Glutamatergic neuron (in vitro differentiated cells): Measurements from ENCODE around the gene ME3. TPM values are rescaled to one million over a fixed set of nuclear protein-coding genes. Genes with fewer than 3 reads are reported as not detected.

ENCODE experiments used
- DNase-seq: peaks from one replicate; pipeline ENCODE4 v3.0.0; 2022
- H3K27ac Mint-ChIP-seq: one replicate; pipeline ENCODE4 v1.8.0; 2020; ENCODE audit warnings: mild to moderate bottlenecking, mixed read lengths, inconsistent platforms; ENCODE audit not compliant: unreplicated experiment
- H3K27me3 Mint-ChIP-seq: one replicate; pipeline ENCODE4 v1.8.0; 2020; ENCODE audit warnings: mild to moderate bottlenecking, moderate library complexity, mixed read lengths, inconsistent platforms; ENCODE audit not compliant: unreplicated experiment
- H3K36me3 Mint-ChIP-seq: one replicate; pipeline ENCODE4 v1.8.0; 2020; ENCODE audit warnings: mild to moderate bottlenecking, mixed read lengths, inconsistent platforms; ENCODE audit not compliant: unreplicated experiment
- H3K4me1 Mint-ChIP-seq: one replicate; pipeline ENCODE4 v1.8.0; 2020; ENCODE audit warnings: mild to moderate bottlenecking, low read depth, mixed read lengths, inconsistent platforms; ENCODE audit not compliant: unreplicated experiment
- H3K4me3 Mint-ChIP-seq: one replicate; pipeline ENCODE4 v1.8.0; 2020; ENCODE audit warnings: mild to moderate bottlenecking, mixed read lengths, inconsistent platforms; ENCODE audit not compliant: unreplicated experiment
- H3K9me3 Mint-ChIP-seq: one replicate; pipeline ENCODE4 v1.8.0; 2020; ENCODE audit warnings: mild to moderate bottlenecking, moderate library complexity, mixed read lengths, inconsistent platforms; ENCODE audit not compliant: unreplicated experiment
- CTCF ChIP-seq: fragments of 200-600 bp; sonication (generic); IDR thresholded peaks from one replicate; pipeline ENCODE4 v1.5.0; 2021; ENCODE audit not compliant: partially characterized antibody, unreplicated experiment
- total RNA-seq: library from RNA; stranded (reverse); fragmentation: NEBNext Ultra II Directional; extraction: Animal tissue kit (Norgen Biotek cat#: 25700); gene quantifications from one replicate; pipeline ENCODE4 v1.2.1, GENCODE V29; 2021; ENCODE audit not compliant: unreplicated experiment

Gene ME3
- total RNA-seq, 1 donor from 2014 or later: 12.4 TPM

GRCh38 chr11:86509588-86509974 is 162.8 kb downstream of the ME3 start:
- no peak for DNase-seq
- Mint-ChIP-seq H3K4me3 (no peak overlapping the region), H3K4me1 (no peaks in the 10 kb centered on the region), H3K36me3 (no peaks in the 10 kb centered on the region), H3K27ac (no peak overlapping the region), H3K9me3 (no peaks in the 10 kb centered on the region), H3K27me3 (no peaks in the 10 kb centered on the region)
- TF ChIP-seq CTCF: no peak

- DNase-seq: no peak
- H3K27me3 Mint-ChIP-seq: no peaks in the 10 kb centered on the region
- H3K4me1 Mint-ChIP-seq: no peaks in the 10 kb centered on the region
- no peaks in the 10 kb centered on the region for H3K36me3 Mint-ChIP-seq
- H3K27ac Mint-ChIP-seq: no peak overlapping the region
- no peak overlapping the region for H3K4me3 Mint-ChIP-seq
- no peak for TF ChIP-seq CTCF
- no peaks in the 10 kb centered on the region for H3K9me3 Mint-ChIP-seq
These were observed 163.5 kb downstream of the ME3 start for GRCh38 chr11:86508604-86509587.

GRCh38 chr11:86507249-86507845 is 165.1 kb downstream of the ME3 start:
- no peaks in the 10 kb centered on the region for H3K9me3 Mint-ChIP-seq
- DNase-seq: no peak
- no peak overlapping the region for H3K27ac Mint-ChIP-seq
- H3K36me3 Mint-ChIP-seq: no peaks in the 10 kb centered on the region
- TF ChIP-seq CTCF: no peak
- H3K4me1 Mint-ChIP-seq: no peaks in the 10 kb centered on the region
- H3K27me3 Mint-ChIP-seq: no peaks in the 10 kb centered on the region
- H3K4me3 Mint-ChIP-seq: no peak overlapping the region

- H3K27ac Mint-ChIP-seq: no peak overlapping the region
- DNase-seq: no peak
- no peaks in the 10 kb centered on the region for H3K9me3 Mint-ChIP-seq
- TF ChIP-seq CTCF: no peak
- no peaks in the 10 kb centered on the region for H3K4me1 Mint-ChIP-seq
- no peak overlapping the region for H3K4me3 Mint-ChIP-seq
- no peaks in the 10 kb centered on the region for H3K27me3 Mint-ChIP-seq
- no peaks in the 10 kb centered on the region for H3K36me3 Mint-ChIP-seq
These were observed 166.2 kb downstream of the ME3 start for GRCh38 chr11:86506235-86506634.

GRCh38 chr11:86503131-86503530 is 169.3 kb downstream of the ME3 start:
- Mint-ChIP-seq H3K36me3 (no peaks in the 10 kb centered on the region), H3K27ac (no peak overlapping the region), H3K4me1 (no peaks in the 10 kb centered on the region), H3K9me3 (no peaks in the 10 kb centered on the region), H3K27me3 (no peaks in the 10 kb centered on the region), H3K4me3 (no peak overlapping the region)
- no peak for TF ChIP-seq CTCF
- DNase-seq: no peak
